Upper lobe of right lung (tissue), 1 donor: ENCODE data around the gene GNPTAB. TPM values are rescaled to one million over a fixed set of nuclear protein-coding genes. Genes with fewer than 3 reads are reported as not detected.
"Not testable (repeated sequence)": the region's sequence is repeated elsewhere in the genome, so short reads cannot be mapped to it uniquely, and the experiment has no call there.

ENCODE experiments used
- ATAC-seq: fragments of 200-7000 bp; cut with Tn5 transposase; one replicate; pipeline ENCODE4 v1.9.1; 2020; ENCODE audit warnings: mild to moderate bottlenecking, moderate library complexity
- DNase-seq: peaks from one replicate; pipeline ENCODE4 v3.0.0-alpha.2; 2020
- H3K27ac ChIP-seq: fragments of 200-600 bp; one replicate; pipeline ENCODE4 v1.8.0; 2022
- H3K27me3 ChIP-seq: fragments of 200-600 bp; one replicate; pipeline ENCODE4 v1.8.0; 2022; ENCODE audit warnings: mild to moderate bottlenecking
- H3K36me3 ChIP-seq: fragments of 200-600 bp; one replicate; pipeline ENCODE4 v1.8.0; 2022
- H3K4me1 ChIP-seq: fragments of 200-600 bp; one replicate; pipeline ENCODE4 v1.8.0; 2022
- H3K4me3 ChIP-seq: fragments of 200-600 bp; one replicate; pipeline ENCODE4 v1.8.0; 2022; ENCODE audit warnings: mild to moderate bottlenecking
- H3K9me3 ChIP-seq: fragments of 200-600 bp; one replicate; pipeline ENCODE4 v1.8.0; 2022
- intact Hi-C: fragments of 100-400 bp; cut with DNase I; formaldehyde crosslinking; loops from one replicate; pipeline ENCODE4 v1.11.0; 2022
- total RNA-seq: library from RNA; stranded (reverse); fragmentation: NEBNext Ultra II Directional; extraction: Animal tissue kit (Norgen Biotek cat#: 25700); gene quantifications from one replicate; pipeline ENCODE4 v1.2.1, GENCODE V29; 2021
- TF ChIP-seq, protein P1 (sequence below): fragments of 200-600 bp; IDR thresholded peaks from one replicate; pipeline ENCODE4 v1.8.0; 2022; ENCODE audit warnings: antibody characterized with exemption
- donor health status: DM: no; HTN: yes; CAD: no; lungs with severe emphysema.

GNPTAB gene
- total RNA-seq, 1 donor from 2014 or later: 65.9 TPM

DNA sequence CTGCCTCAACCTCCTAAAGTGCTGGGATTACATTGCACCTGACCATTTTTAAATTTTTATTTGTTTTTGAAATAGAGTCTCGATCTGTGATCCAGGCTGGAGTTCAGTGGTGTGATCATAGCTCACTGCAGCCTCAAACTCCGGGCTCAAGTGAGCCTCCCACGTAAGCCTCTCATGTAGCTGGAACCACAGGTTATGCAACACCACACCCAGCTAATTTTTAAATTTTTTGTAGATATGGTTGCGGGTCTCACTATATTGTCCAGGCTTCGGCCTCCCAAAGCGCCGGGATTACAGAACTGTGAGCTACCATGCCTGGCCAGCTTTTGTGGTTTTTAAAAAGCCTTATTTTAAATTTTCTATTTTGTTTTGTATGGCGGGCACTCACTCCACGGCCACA is 44.4 kb upstream of the GNPTAB start:
- TF ChIP-seq, protein P1, sequence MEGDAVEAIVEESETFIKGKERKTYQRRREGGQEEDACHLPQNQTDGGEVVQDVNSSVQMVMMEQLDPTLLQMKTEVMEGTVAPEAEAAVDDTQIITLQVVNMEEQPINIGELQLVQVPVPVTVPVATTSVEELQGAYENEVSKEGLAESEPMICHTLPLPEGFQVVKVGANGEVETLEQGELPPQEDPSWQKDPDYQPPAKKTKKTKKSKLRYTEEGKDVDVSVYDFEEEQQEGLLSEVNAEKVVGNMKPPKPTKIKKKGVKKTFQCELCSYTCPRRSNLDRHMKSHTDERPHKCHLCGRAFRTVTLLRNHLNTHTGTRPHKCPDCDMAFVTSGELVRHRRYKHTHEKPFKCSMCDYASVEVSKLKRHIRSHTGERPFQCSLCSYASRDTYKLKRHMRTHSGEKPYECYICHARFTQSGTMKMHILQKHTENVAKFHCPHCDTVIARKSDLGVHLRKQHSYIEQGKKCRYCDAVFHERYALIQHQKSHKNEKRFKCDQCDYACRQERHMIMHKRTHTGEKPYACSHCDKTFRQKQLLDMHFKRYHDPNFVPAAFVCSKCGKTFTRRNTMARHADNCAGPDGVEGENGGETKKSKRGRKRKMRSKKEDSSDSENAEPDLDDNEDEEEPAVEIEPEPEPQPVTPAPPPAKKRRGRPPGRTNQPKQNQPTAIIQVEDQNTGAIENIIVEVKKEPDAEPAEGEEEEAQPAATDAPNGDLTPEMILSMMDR: no peak
- DNase-seq (no peak), ATAC-seq (no peak)
- H3K27me3 ChIP-seq: no peaks in the 10 kb centered on the region
- H3K4me3 ChIP-seq: no peak overlapping the region
- no peaks in the 10 kb centered on the region for H3K36me3 ChIP-seq
- H3K9me3 ChIP-seq: no peaks in the 10 kb centered on the region
- H3K4me1 ChIP-seq: peaks cover 7% of the 10 kb centered on the region
- intact Hi-C loops: no loop called here
- H3K27ac ChIP-seq: peak overlapping the region; percentile 98

DNA sequence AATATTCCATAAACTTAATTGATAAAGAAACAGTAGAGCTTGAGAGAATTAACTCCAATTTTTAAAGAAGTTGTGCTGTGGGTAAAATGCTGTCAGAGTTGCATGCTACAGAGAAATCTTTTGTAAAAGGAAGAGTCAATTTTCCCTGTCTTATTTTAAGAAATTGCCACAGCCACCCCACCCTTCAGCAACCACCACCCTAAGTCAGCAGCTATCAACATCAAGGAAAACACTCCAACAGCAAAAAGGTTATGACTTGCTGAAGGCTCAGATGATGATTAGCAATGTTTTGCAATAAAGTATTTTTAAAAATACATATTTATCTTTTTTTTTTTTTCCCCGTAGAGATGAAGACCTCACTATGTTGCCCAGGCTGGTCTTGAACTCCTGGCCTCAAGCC is 40.2 kb upstream of the GNPTAB start:
- ATAC-seq (no peak), DNase-seq (no peak)
- peaks cover 7% of the 10 kb centered on the region for H3K4me1 ChIP-seq
- no peaks in the 10 kb centered on the region for H3K27me3 ChIP-seq
- H3K4me3 ChIP-seq: no peak overlapping the region
- no peaks in the 10 kb centered on the region for H3K36me3 ChIP-seq
- no peak overlapping the region for H3K27ac ChIP-seq
- no peaks in the 10 kb centered on the region for H3K9me3 ChIP-seq
- TF ChIP-seq, protein P1: no peak
- intact Hi-C loops: no loop called here

DNA sequence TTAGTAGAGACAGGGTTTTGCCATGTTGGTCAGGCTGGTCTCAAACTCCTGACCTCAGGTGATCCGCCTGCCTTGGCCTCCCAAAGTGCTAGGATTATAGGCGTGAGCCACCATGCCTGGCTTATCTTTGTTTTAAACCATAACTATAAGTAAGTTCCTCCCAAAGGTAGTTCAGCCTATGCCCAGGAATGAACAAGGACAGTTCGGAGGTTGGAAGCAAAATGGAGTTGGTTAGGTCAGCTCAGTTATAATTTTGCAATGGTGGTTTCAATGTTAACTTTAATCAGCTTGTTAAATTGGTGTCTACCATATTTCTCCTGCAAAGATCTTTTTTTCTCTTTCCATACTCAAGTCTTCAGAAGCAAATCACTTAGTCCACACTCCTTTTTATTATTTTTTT is 36.9 kb upstream of the GNPTAB start:
- H3K4me3 ChIP-seq, DNase-seq, intact Hi-C loops, H3K36me3 ChIP-seq, H3K27ac ChIP-seq, H3K27me3 ChIP-seq, H3K9me3 ChIP-seq, H3K4me1 ChIP-seq, ATAC-seq: not testable (repeated sequence)

DNA sequence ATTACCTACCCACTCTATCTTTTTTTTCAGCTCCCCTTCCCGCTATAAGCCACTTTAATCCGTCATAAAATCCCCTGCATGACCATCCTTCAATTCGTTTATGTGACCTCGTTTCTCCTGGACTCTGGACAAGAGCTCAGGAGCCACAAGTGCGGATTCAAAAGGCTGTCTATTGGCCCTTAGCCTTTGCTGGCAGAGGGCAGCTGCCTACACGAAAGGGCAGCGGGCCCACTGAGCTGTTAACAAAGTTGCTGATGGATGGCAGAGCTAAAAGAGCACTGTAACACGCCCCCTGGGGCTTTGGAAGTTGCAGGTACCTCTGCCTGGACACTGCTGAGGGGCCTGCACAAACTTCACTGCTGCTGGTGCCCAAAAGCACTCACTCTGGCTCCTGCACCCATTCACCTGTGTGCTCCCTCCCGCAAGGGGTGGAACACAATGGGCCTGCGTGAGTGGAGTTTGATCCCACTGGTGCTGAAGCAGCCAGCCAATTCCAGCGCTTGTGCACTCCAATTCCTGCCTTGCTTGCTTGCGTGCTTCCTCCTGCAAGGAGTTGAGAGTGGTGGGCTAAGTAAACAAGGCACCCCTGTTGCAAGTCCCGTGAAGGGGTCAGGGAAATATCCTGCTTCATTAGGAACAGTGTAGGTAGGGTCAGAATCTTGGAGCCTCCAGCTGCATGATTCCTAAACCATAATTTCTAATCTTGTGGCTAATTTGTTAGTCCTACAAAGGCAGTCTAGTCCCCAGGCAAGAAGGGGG is 36.0 kb upstream of the GNPTAB start:
- TF ChIP-seq, protein P1: no peak
- no peaks in the 10 kb centered on the region for H3K36me3 ChIP-seq
- DNase-seq (no peak), ATAC-seq (no peak)
- H3K27me3 ChIP-seq: no peaks in the 10 kb centered on the region
- no peak overlapping the region for H3K27ac ChIP-seq
- intact Hi-C loops: no loop called here
- H3K4me1 ChIP-seq: no peaks in the 10 kb centered on the region
- no peak overlapping the region for H3K4me3 ChIP-seq
- no peaks in the 10 kb centered on the region for H3K9me3 ChIP-seq

DNA sequence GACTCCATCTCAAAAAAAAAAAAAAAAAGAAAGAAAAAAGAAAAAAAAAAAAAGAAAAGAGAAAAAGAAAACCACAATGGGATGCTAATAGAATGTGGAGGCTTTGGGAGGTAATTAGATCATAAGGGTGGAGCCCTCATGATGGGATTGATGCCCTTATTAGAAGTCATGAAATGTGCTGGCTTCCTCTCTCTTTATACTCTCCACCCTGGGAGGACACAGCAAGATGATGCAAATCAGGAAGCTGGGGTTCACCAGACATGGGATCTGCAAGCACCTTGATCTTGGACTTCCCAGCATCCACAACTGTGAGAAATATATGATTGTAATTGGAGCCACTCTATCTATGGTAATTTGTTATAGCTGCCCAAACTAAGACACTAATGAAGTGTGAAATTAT is 33.2 kb upstream of the GNPTAB start:
- TF ChIP-seq, protein P1: no peak
- DNase-seq (no peak), ATAC-seq (no peak)
- Histone ChIP-seq H3K4me1 (peaks cover 11% of the 10 kb centered on the region), H3K4me3 (no peak overlapping the region), H3K9me3 (no peaks in the 10 kb centered on the region), H3K36me3 (no peaks in the 10 kb centered on the region), H3K27ac (no peak overlapping the region), H3K27me3 (no peaks in the 10 kb centered on the region)
- intact Hi-C loops: no loop called here

DNA sequence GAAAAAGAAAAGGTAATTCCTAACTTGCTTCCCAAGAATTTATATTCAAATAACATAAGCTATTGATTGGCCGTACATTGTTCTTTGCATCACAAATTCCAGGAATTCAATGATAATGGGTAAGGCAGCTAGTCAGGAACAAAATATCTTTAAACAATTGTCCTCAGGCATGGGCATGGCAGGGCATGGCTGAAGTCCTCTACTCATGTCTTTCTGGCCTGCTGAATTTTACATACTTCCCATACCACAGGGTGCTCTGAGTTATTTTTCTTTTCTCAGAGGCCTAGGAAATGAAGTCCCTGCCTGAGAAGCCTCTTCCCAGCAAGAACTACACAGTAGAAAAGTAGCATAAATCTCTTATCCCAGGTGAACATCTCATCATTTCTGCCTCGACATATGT is 31.5 kb upstream of the GNPTAB start:
- Histone ChIP-seq H3K9me3 (no peaks in the 10 kb centered on the region), H3K4me1 (peaks cover 15% of the 10 kb centered on the region), H3K27ac (no peak overlapping the region), H3K36me3 (no peaks in the 10 kb centered on the region), H3K27me3 (no peaks in the 10 kb centered on the region), H3K4me3 (no peak overlapping the region)
- TF ChIP-seq, protein P1: no peak
- no peak for DNase-seq
- intact Hi-C loops: no loop called here
- peak; percentile 29 for ATAC-seq

DNA sequence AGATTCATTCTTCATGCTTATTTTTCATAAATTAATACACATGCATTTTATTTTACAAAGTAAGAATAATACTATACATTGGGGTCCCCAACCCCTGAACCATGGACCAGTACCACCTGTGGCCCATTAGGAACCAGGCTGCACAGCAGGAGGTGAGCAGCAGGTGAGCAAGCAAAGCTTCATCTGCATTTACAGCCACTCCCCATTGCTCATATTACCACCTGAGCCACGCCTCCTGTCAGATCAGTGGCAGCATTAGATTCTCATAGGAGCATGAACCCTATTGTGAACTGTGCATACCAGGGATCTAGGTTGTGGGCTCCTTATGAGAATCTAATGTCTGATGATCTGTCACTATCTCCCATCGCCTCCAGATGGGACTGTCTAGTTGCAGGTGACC is 30.9 kb upstream of the GNPTAB start:
- H3K27me3 ChIP-seq, H3K9me3 ChIP-seq, intact Hi-C loops, ATAC-seq, H3K4me3 ChIP-seq, H3K36me3 ChIP-seq, DNase-seq, H3K27ac ChIP-seq: not testable (repeated sequence)
- peaks cover 21% of the 10 kb centered on the region for H3K4me1 ChIP-seq
